ENCODE results near the gene MSH3.
A peak's percentile ranks its signal among the peaks of the same experiment; 100 is the strongest.
"Not testable (repeated sequence)": the region's sequence is repeated elsewhere in the genome, so short reads cannot be mapped to it uniquely, and the experiment has no call there.

The MSH3 gene

DNA sequence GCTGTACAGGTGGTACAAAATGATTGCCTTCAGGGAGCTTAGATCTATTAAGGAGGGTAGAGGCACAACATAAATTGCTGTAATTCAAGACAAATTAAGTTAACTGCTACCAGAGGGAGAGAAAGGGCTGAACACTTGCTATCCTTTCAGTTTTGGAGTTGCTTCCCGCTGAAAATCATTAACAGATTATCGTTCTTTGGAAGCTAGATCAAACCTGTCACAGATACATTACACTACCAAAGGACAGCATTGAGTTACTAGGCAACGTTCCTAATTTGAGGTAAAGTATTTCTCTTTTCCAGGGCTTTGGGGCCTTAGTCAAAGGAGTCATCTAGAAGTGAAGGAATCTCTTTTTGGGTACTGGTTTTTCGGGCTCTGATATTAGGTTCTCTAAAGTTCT is 85.0 kb downstream of the MSH3 start:
- in situ Hi-C loops (cut with MboI; ENCODE audit: low pct_unique_long_range_greater_than_20kb, low sequenced_read_pairs): no loop called here
- DNase-seq: no peak

DNA sequence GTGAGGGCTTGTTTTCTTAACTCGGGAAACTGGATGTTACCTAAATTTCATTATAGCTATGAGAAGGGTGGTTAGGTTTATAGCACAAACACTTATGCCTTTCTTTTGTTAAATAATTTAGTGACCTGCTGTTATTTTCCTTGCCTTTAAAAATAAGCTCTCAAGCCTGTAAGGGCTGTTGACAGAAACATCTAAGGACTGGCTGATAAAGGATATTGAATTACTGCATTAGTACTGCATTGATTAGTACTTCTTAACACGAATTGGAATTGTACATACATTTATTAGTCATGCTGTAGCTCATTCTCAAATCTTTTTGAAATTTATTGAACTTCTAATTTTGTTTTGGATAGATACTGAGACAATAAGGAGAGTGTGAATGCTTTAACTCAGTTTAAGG is 85.4 kb downstream of the MSH3 start:
- in situ Hi-C loops (cut with MboI; ENCODE audit: low pct_unique_long_range_greater_than_20kb, low sequenced_read_pairs): no loop called here
- DNase-seq: no peak

DNA sequence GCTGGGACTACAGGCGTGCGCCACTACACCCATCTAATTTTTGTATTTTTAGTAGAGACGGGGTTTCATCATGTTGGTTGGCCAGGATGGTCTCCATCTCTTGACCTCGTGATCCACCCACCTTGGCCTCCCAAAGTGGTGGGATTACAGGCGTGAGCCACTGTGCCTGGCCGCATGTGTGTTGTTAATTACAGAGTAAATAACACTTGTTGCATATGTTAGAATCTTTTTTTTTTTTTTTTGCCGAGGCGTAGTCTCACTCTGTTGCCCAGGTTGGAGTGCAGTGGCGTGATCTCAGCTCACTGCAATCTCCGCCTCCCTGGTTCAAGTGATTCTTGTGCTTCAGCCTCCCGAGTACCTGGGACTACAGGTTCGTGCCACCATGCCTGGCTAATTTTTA is 86.0 kb downstream of the MSH3 start:
- DNase-seq; in situ Hi-C loops (cut with MboI; ENCODE audit: low pct_unique_long_range_greater_than_20kb, low sequenced_read_pairs): not testable (repeated sequence)

DNA sequence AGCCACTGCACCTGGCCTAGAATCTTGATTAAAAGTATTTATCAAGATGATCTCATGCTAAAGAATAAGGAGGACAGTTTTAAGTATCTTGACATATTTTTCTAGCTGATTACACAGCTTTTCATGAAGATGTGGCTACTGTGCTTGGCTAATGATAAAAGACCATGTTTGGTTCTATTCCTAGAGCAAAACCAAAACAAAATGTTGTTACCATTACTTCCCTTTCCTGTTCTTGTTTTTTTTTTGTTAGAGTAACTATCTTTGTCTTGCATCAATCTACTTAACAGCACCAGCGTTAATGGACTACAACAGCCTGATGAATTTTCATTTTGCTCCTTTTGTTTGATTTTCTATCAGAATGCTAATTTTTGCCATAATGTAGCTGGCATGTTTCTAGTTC is 86.5 kb downstream of the MSH3 start:
- DNase-seq: peak; percentile 1

DNA sequence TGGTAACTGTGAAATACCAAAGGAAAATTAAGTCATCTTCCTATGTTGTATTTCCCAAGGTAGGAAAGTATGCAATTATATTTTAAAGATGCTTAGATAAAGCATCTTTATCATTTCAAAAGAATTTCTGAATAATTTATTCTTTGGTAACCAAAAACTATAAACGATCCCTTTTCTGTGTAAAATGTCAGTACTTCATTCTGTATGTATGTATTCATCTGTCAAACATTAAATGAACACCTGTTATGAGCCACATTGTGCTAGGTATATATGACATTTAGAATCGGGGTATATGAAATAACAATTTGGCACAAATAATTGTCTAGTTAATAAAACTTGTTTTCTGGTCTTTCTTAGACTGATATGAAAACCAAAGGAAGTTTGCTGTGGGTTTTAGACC is 89.7 kb downstream of the MSH3 start:
- in situ Hi-C loops (cut with MboI; ENCODE audit: low pct_unique_long_range_greater_than_20kb, low sequenced_read_pairs): no loop called here
- no peak for DNase-seq

More for the DNA sequence above, 86.5 kb downstream of the MSH3 start:
- in situ Hi-C loops (cut with MboI; ENCODE audit: low pct_unique_long_range_greater_than_20kb, low sequenced_read_pairs): no loop called here

DNA sequence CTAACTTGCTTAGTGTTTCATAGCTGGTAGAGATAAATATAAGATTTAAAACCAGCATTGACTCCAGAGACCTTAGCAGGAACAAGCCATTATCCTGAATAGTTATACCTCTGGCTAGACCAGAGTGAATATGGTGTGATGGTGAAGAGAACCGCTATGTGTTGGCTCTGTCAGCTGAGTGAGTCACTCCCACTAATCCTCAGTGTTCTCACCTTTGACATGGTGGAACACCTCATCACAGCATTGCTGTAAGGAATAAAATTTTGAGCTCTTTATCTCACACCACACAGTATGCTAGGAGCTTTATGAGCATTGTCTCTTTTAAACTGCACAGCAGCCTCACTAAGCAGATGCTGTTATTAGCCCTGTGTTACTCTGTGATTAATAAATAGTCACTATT is 91.0 kb downstream of the MSH3 start:
- no peak for DNase-seq
- in situ Hi-C loops (cut with MboI; ENCODE audit: low pct_unique_long_range_greater_than_20kb, low sequenced_read_pairs): no loop called here

DNA sequence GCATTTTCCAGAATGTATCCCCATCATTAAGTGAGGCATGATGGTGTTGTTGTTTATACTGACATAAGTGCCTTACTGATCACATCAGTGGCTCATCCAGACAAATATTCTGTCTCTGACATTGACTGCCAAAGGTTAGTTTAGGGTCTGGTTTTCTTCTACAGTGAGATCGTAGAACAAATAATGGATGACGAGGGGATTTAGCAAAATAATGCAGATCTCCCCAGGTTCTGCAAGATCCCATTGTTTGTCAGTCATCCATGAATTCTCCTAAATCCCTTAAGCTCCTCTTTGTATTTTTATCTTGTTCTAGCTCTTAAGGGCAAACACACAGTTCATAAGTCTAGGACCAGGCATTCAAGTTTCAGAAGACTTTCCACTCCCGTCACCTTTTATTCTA is 93.5 kb downstream of the MSH3 start:
- DNase-seq: no peak
- in situ Hi-C loops (cut with MboI; ENCODE audit: low pct_unique_long_range_greater_than_20kb, low sequenced_read_pairs): no loop called here

DNA sequence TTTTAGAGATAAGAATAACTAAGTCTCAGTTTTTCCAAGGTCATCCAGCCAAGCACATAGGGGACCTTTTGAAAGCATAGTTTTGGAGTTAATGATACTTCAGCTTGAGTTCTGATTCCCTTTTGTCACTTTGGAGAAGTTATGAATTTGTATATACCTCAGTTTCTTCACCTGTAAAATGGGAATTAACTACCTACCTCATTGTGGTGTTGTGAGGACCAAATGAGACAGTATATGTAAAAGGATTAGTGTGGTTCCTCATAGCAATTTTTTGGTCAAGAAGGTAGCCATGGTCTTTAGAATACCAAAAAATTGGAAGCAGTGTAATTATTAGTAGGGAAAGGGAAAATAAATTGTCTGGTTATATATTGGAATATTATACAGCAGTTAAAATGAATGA is 98.0 kb downstream of the MSH3 start:
- in situ Hi-C loops (cut with MboI; ENCODE audit: low pct_unique_long_range_greater_than_20kb, low sequenced_read_pairs): no loop called here
- no peak for DNase-seq

DNA sequence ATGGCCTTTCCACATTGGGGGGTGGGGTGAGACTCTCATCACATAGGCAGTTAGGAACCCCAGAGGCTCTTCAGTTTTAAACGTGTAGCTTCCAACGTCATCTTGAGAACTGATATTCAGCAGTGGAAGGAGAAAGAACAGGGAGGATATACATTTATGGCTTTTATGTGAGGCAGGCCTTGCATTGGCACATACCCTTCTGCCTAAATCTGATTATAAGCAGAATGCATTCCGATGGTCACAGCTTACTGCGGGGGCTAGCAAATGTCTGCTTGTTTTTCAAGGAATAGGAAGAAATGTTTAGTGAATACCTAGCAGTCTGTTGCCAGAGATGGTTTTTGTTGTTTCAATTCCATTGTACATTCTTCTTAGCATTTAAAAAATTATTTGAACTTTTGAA is 99.3 kb downstream of the MSH3 start:
- in situ Hi-C loops (cut with MboI; ENCODE audit: low pct_unique_long_range_greater_than_20kb, low sequenced_read_pairs): no loop called here
- DNase-seq: no peak

DNA sequence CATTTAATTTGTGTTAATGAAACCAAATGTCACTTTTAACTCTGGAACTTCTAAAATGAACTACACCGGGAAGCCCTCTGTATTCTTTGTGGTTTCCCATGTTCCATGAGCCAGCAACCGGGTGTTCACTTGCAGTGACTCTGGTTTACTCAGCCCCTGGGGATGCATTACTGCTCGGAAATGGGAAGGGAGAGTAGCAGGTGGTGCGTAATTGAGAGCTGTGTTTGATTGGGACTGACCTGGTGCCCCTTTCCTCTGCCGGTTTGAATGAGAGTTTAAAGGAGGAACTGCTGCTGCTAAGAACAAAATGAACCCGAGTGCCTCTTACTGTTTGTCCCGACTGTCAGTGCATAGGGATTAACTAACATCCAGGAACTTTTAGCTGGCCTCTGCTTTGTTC is 100.4 kb downstream of the MSH3 start:
- in situ Hi-C loops (cut with MboI; ENCODE audit: low pct_unique_long_range_greater_than_20kb, low sequenced_read_pairs): no loop called here
- peak; percentile 83 for DNase-seq

DNA sequence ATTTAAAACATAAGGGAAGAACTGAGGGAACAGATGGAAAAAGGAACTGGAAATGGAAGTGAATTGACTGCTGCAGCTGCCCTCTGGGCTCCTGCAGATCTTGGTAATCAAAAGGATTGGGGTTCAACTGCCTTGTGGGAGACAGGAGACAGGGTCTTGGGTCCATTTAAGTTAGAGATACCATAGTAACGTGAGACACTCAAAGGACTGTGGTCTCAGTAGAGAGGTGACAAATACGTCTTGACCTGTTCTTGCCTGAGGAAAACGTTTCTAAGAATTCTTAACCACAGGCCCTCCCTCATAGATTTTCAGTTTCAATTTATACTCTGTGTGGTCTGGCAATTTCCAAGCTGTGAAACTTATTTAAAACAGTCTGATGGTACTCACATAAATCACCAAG is 101.2 kb downstream of the MSH3 start:
- peak; percentile 73 for DNase-seq
- in situ Hi-C loops (cut with MboI; ENCODE audit: low pct_unique_long_range_greater_than_20kb, low sequenced_read_pairs): no loop called here

DNA sequence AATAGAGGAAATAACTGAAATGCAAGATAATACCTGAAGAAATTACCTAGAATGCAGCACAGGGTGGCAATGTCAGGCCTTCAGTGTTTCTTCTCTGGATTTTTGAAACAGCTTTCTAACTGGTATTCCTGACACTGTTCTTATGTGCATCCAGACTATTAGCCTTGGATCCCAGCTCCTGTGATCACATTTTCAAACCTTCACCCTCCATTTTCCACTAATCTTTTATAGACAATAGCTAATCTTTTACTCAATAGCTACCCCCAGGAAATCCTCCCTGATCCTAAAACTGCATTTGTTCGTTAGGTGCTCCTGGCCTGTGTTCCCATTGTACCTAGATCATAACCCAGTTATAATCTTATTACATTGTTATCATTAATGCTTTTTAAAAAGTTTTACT is 101.8 kb downstream of the MSH3 start:
- DNase-seq: no peak
- in situ Hi-C loops (cut with MboI; ENCODE audit: low pct_unique_long_range_greater_than_20kb, low sequenced_read_pairs): no loop called here

DNA sequence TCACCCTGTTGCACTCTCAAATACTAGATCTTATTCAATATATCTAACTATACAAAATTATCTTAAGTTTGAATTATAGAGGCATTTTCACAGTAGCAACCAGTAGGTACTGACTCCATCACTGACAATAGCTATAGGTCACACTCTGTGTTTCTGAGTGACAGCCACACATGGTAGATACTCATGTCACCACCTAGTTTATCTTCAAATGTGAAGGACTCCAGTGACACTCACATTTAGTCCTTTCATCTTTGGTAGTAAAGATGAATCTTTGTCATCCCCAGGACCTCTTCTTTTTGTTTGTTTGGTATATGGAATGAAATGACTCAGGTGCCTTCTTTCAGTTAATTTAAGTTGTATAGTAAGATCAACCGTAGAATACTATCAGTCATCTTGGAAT is 102.8 kb downstream of the MSH3 start:
- in situ Hi-C loops (cut with MboI; ENCODE audit: low pct_unique_long_range_greater_than_20kb, low sequenced_read_pairs): no loop called here
- DNase-seq: no peak

DNA sequence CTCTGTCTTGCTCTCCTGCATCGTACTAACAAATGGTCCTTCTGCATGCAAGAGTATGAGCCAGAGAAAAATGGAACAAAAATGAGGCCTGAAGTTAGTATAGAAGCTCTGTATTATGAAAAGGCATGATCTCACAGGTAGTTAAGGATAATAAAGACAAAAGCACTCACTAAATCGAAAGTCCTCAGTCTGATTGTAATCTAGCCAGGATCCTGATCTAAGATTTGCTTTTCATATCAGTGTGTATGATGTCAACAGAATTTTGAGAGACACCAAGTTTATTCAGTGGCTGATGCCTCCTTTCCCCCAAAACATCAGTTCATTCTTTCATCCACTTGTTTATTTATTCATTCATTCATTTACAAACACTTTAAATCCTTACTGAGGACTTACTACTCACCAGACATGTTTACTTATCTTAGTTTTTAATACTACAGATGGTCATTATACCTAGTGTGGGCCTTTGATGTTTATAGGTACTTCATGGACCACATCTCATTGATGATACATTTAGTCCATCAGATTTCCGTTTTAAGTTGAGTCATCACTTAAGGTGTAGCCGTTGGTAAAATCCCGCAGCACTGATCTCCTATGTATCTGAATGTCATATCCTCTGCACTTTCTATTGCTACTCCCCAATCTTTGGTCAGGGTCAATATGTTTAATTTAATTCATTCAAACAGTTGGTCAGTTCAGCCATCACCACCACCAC is 105.6 kb downstream of the MSH3 start:
- in situ Hi-C loops (cut with MboI; ENCODE audit: low pct_unique_long_range_greater_than_20kb, low sequenced_read_pairs): no loop called here
- no peak for DNase-seq

DNA sequence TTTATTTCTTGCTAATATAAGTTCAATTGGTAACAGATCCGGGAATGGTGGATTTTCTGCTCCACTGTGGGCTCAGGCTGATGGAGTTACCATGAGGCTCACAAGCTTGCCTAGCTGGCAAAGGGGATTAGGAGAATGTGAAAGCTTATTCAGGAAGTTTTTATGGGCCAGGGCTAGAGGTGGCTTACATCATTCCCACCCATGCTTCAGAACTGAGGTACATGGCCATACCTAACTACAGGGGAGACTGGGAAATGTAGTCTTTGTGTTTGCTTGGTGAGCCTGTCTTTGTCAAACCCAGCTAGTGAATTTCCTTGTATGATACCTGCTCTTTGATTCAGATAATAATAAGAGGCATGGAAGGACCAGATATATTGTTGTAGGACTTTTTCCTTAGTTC is 106.2 kb downstream of the MSH3 start:
- DNase-seq: no peak
- in situ Hi-C loops (cut with MboI; ENCODE audit: low pct_unique_long_range_greater_than_20kb, low sequenced_read_pairs): no loop called here

DNA sequence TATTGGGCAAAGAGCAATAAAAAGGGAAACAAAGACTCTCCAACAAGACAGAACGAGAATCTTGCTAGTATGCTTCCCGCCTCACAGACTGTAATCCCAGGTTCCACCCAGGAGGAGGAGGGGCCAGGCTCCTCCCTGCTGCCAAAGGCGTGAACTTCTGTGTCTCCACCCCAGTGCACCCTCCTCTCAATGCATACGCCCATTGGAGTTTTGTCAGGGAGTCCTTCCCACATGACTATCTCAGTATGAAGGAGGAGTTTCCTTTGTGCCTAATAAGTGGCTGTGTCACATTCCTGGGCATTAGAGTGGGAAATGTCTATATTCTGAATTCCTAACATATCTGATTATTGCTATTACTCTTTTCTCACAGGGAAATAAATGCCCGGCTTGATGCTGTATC is 106.7 kb downstream of the MSH3 start:
- in situ Hi-C loops (cut with MboI; ENCODE audit: low pct_unique_long_range_greater_than_20kb, low sequenced_read_pairs): no loop called here
- DNase-seq: no peak

DNA sequence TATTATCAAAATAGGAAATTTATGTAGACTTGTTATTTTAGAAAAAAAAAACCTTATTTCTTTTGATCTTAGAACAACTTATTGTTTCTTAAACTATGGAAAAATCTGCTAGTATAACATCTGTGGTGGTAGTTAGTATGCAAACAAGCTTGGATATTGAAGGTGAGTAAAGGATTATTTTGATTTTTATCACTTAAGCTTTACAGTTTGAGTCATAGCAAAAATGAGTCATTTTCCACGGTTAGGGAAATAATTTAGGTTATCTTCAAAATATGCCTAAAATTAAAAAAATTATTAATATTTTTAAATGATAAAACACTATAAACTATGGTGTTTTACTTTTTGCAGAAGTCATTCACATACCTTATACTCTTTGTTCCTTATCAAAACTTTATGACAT is 107.5 kb downstream of the MSH3 start:
- in situ Hi-C loops (cut with MboI; ENCODE audit: low pct_unique_long_range_greater_than_20kb, low sequenced_read_pairs): no loop called here
- no peak for DNase-seq

DNA sequence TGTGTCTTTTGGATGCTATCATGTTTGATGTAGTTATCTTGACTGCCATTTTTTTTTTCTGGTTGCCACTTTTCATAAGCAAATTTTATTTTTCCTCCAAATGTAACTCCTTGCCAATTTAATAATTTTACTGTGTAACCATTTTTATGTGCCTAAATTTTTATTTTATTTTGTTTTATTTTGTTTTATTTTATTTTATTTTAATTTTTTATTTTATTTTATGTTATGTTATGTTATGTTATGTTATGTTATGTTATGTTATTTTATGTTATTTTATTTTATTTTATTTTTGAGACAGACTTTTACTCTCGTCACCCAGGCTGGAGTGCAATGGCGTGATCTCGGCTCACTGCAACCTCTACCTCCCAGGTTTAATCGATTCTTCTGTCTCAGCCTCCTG is 108.1 kb downstream of the MSH3 start:
- in situ Hi-C loops (cut with MboI; ENCODE audit: low pct_unique_long_range_greater_than_20kb, low sequenced_read_pairs): no loop called here
- no peak for DNase-seq

DNA sequence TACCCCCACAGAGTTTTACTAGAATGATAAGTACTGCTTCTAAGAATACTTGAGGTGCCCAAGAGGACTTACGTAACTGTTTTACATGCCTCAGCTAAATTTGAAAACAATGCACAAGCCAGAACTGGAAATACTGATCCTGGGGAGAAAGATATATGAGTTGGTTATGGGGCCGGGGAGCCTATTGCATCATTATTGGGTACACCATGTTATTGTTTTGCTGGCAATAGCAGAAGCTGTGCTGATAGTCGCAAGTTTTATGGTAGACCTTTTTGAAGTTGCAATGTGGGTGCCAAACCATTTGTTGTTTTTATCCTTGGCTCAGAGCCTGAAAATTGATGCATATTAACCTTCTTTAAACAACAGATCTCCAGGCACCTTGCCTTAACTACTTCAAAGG is 108.8 kb downstream of the MSH3 start:
- in situ Hi-C loops (cut with MboI; ENCODE audit: low pct_unique_long_range_greater_than_20kb, low sequenced_read_pairs): no loop called here
- DNase-seq: no peak

DNA sequence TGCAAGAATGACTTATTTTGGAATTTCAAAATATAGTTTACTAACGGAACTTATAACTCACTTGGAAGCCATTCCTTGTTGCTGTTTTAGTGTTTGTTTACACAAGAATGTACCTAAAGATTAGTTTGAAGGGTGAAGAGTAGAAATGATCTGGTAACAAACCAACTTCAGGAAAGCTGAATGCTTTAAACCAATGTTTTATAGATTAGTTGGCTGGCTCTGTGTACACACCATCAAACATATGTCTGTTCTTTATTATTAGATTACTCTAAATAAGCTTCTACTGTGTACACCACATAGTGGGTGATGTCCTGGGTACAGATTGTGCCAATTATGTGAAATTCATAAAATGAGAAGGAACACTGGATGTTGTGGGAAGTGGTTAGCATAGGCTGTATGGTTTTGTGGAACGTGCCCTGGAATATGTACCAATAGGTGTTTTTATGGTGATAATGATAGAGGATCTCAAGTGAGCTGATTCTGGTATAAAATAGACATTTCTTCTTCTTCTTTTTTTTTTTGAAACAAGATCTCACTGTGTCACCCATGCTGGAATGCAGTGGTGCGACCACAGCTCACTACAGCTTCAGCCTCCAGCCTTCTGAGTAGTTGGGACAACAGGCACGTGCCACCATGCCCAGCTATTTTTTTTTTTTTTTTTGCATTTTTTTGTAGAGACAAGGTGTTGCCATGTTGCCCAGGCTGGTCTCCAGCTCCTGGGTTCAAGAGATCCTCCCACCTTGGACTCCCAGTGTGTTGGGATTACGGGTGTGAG is 109.6 kb downstream of the MSH3 start:
- DNase-seq: no peak
- in situ Hi-C loops (cut with MboI; ENCODE audit: low pct_unique_long_range_greater_than_20kb, low sequenced_read_pairs): no loop called here

DNA sequence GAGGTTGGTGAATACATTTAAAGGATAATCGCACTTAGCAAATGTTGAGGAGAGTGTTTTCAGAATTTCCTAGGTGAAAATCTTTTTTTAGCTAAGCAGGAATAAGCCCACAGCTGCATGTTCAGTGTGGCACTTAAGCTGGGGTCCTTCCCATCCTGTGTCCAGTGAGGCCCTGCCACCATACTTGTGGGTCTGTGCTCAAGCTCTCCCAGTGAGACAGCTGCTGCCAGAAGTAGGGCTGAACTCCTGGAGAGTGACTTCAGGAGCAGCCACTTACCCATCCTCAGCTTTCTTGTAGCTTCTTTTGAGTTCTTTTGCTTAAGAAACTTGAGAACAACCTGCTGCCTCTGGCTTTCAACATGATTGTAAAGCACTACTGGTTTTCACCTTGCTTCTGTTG is 110.3 kb downstream of the MSH3 start:
- DNase-seq: no peak
- in situ Hi-C loops (cut with MboI; ENCODE audit: low pct_unique_long_range_greater_than_20kb, low sequenced_read_pairs): no loop called here

Measured in KBM-7 (cell line).